HCEC 1CT (cell line): ENCODE results near the gene CTPS2.
"Not testable (repeated sequence)": the region's sequence is repeated elsewhere in the genome, so short reads cannot be mapped to it uniquely, and the experiment has no call there.

ENCODE experiments used
- DNase-seq: peaks from one replicate; pipeline ENCODE4 v3.0.0-alpha.2; 2017

CTPS2 gene

GRCh38 chrX:16649858-16650257 lies 62.6 kb downstream of the CTPS2 start, which contains the start of gene S100G:
S100G (plus strand) TSS chrX:16650158; CDS start chrX:16651007, 849 bp downstream.
- no peak for DNase-seq

DNA sequence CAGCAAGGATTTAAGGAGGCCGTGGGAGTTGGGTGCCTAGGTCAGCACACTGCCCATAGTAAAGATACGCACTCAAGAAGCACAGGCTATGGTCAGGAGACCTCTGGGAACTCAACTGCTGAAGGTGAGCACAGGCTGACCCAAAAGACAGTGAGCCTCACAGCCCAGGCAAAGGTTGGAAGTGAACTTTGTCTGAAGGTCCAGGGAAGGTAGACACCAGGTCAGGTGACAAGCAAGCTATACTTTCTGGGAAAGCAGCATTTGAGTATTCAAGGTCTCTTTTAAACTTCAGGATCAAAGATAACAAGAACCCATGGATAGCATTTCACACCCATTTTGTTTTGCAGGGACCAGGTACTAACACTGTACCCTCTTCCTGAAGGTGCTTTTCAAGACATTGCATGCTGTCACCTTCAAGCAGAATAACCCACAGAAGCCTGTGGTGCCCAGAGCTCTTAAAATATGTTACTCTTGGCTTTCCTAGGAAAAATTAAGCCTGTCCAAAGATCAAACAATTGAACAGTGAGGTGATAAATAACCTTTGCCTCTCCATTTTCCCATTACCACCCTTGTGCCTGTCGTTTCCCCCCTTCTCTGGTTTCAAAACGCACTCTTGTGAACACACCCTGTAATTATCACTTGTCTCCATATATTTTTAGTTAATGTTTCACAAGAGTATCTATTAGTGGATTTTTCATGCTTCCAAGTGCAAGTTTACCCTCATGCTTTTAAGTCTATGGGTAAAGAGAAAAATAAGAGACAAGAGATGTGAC lies 65.9 kb downstream of the CTPS2 start:
- no peak for DNase-seq

DNA sequence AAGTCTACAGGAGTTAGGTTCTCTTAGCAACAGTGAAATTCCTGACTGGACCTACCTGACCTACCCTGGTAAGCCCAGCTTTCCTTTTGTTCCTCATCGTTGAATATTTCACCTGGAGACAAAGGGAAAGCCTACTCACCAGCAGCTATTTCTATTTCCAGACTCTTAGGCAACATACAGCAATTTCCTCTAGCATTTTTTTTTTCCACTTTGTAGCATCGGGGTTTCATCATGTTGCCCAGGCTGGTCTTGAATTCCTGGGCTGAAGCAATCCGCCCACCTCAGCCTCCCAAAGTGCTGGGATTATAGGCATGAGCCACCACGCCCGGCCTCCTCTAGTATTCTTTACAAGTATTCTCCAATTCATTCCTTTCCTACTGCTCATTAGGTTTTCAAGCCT lies 69.3 kb downstream of the CTPS2 start:
- DNase-seq: peak; percentile 43

GRCh38 chrX:16640823-16641222 lies 71.6 kb downstream of the CTPS2 start:
- no peak for DNase-seq

DNA sequence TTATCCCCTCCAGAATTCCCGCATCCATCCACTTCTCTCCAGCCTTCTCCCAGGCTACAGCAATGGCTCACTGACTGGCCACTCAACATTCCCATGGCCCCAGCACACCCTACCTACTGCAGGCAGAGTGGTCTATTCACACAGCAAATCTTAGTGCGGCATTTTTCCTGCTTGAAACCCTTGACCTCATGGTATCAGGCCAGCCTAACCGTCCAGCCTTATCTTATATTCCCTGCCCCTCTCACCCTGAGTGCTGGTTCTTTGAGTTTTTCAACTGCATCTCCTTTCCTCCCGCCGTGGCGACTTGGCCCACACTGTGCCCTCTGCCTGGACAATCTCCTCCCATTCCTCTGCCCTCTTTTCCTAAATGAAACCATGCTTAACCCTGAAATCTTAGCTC lies 72.5 kb downstream of the CTPS2 start:
- DNase-seq: no peak

DNA sequence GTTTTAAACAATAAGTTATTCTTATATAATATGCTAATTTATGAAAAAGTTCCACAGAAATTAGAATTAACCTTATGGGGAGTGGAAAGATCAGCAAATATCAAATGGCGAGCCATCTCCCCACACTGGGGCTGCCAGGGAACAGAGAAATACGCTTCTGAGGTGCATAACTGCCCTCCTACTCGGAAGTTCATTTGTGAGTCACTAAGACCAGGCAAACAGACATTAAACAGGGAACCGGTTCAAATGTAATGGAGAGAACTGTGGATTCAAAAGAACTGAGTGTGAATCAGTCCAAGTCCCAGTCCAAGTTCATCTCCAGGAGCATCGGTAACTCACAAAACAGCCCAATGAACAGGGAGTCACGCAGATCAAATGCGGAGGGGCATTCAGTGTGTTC lies 73.9 kb downstream of the CTPS2 start:
- no peak for DNase-seq

GRCh38 chrX:16635596-16635995 lies 76.9 kb downstream of the CTPS2 start:
- no peak for DNase-seq

GRCh38 chrX:16635040-16635439 lies 77.4 kb downstream of the CTPS2 start:
- no peak for DNase-seq

- DNase-seq: peak; percentile 5
Observed at GRCh38 chrX:16633754-16634153, 78.7 kb downstream of the CTPS2 start.

DNA sequence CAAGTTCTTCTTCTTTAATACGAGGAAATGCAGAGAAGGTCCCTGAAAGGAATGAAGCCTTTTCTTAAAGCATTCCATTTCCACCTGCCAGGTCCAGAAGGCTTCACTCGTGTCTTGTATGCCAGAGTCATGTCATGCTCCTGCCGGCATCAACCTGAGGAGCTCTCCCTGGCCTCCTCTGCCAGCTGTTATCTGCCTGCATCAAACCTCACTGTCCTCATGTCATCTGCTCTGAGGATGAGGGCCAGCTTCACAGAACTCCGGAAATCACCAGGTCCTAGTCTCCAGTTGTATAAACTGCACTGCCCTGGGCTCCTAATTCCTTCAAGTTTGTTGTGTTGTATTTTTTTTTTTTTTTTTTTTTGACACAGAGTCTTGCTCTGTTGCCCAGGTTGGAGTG lies 82.6 kb downstream of the CTPS2 start:
- DNase-seq: no peak

DNA sequence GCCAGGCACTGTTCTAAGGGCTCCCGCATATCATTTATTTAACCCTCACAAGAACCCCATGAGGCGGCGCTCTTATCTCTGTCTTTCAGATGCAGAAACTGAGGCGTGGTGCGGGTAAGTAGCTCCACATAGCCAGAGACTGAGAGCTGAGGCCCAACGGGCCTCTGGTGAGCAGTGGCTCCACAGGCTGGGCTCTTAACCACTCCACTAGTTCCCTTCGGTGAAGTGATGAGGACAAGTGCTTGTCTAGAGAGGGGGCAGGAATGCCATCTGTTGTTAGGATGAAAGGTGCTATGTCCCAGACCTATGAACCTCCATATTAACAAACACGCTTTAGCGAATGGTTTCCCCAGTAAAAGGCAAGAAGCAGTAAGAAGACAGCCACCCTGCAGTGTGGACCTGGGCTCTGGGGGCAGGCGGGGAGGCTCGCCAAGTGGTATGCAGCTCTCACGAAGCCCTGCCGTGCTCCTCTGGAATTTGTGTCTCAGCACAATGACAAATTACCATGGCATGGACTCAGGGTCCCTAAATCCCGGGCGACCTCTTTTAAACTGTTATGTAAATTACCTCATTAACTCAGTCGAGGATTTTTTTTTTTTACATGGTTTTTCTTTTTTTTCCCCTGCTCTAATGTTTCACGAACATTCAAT lies 83.4 kb downstream of the CTPS2 start:
- DNase-seq: no peak

GRCh38 chrX:16628511-16628910 lies 84.0 kb downstream of the CTPS2 start:
- DNase-seq: not testable (repeated sequence)

- no peak for DNase-seq
Observed at GRCh38 chrX:16619024-16619423, 93.4 kb downstream of the CTPS2 start.

- DNase-seq: no peak
Observed at GRCh38 chrX:16618422-16618821, 94.0 kb downstream of the CTPS2 start.

- DNase-seq: no peak
Observed at GRCh38 chrX:16617382-16617781, 95.1 kb downstream of the CTPS2 start.

DNA sequence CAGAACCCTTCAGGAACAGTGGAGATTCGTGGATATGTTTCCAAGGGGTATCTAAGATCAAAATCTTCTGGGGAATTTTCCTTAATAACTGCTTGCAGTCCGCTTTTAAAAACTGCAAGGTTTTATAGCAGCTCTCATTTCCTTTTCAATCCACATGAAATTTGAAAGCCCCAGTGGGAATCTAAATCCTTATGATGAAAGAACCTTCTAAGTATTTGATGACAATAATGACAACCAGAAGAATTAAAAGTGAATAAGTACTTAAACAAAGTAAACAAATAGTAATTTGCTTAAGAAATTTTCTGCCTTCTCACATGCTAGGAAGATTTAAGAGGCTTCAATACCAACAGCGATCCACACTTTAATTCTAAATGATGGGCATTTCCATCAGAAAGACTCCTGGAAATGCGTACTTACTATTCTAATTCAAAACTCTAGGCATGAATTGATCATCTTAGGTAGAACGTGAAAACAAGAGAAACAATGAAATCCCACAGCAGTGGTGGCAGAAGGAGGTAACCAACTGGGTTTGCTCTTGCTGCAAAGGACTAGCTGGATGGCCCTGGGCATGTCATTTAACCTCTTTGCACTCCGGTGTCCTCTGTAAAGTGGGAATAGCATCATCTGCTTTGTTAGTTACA lies 100.1 kb downstream of the CTPS2 start:
- DNase-seq: no peak

DNA sequence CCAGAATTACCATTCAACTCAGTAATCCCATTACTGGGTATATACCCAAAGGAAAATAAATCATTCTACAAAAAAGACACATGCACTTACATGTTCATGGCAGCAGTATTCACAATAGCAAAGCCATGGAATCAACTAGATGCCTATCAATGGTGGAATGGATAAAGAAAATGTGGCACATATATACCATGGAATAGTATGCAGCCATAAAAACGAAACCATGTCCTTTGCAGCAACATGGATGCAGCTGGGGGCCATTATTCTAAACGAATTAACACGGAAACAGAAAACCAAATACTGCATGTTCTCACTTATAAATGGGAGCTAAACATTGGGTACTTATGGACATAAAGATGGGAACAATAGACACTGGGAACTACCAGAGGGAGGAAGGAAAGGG lies 101.8 kb downstream of the CTPS2 start:
- DNase-seq: not testable (repeated sequence)

DNA sequence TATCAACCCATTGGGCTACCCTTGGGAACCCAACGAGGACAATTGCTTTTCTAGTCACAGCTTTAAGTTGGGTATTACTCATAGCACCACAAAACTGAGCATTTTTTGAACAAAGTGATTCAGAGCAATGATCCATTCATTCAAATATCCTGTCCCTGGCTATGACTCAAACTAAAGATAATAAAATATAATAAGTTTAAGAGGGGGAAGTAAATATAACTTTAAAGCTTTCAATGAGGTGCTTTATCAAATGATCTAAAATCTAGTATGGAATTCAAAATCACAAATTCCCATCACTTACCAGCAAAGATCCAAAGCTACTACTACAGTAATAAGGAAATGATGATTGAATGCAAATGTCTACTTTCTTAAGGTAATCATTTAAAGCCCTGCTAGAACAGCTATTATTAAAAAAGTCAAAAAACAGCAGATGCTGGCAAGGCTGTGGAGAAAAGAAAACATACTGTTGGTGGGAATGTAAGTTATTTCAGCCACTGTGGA lies 102.3 kb downstream of the CTPS2 start:
- DNase-seq: peak; percentile 67

DNA sequence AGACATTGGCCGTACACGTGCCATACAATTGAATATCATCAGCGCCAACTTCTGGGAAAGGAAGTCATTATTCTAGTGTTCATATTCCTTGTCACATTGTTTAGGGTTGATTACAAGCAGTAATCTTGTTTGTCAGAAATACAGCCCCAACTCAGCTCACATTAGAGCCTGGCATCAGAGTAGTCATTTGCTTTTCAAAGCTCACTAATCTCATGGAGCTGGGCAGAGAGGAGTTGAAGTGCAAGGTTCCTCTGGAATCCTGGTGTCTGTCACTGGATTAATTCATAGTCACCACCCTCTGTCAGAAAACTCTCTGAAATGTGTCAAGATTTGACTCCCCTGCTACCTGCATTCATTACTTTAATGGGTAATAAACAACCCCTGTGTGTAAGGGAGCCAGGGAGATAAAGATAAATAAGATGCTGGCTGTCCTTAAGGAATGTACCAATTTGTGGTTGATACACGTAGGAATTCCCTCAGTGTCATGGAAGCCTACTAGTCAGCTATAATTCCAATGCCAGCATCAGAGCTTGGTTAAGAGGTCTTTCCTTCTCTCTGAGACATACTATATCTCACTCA lies 106.2 kb downstream of the CTPS2 start:
- DNase-seq: no peak

- DNase-seq: no peak
Observed at GRCh38 chrX:16604337-16604736, 108.1 kb downstream of the CTPS2 start.

- no peak for DNase-seq
Observed at GRCh38 chrX:16603822-16604221, 108.6 kb downstream of the CTPS2 start.

- DNase-seq: not testable (repeated sequence)
Observed at GRCh38 chrX:16603235-16603634, 109.2 kb downstream of the CTPS2 start.

DNA sequence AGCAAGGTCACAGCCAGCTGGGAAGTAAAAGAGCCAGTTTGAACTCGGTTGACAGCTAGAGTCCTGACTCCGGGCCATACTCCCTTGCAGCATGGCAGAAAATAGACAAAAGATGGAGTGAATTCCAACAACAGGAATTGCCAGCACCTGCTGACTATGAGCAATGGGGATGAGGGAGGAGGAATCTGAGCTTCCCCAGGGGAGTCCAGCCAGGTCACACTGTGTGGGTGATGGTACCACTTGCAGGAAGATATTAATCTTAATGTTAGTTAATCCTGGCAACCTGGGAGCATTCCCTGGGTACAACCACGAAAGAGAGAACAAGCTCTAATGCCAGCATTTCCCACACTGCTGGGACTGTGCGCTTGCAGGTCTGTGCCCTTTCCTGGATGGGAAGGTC lies 110.6 kb downstream of the CTPS2 start:
- no peak for DNase-seq
